GM18508 (cell line): ENCODE data around the gene IQGAP2.
"Not testable (repeated sequence)": the region's sequence is repeated elsewhere in the genome, so short reads cannot be mapped to it uniquely, and the experiment has no call there.

ENCODE experiments used
- ATAC-seq: cut with Tn5 transposase; IDR thresholded peaks from one replicate; pipeline ENCODE4 v1.9.1; 2021; ENCODE audit warnings: moderate number of reproducible peaks; ENCODE audit not compliant: insufficient read depth, unreplicated experiment

IQGAP2 gene

DNA sequence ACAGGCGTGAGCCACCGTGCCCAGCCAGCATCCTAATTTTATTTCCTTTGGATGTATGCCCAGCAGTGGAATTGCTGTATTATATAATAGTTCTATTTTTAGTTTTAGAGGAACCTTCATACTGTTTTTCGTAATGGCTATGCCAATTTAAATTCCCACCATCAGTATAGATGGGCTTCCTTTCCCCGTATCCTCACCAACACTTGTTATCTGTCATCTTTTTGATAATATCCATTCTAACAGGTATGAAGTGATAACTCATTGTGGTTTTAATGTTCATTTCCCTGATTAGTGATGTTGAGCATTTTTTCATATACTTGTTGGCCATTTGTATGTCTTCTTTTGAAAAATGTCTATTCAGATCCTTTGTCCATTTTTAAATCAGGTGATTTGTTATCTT lies 325.9 kb downstream of the IQGAP2 start:
- ATAC-seq, result no peak

- no peak for ATAC-seq
Observed at GRCh38 chr5:76729373-76730290, 326.5 kb downstream of the IQGAP2 start.

DNA sequence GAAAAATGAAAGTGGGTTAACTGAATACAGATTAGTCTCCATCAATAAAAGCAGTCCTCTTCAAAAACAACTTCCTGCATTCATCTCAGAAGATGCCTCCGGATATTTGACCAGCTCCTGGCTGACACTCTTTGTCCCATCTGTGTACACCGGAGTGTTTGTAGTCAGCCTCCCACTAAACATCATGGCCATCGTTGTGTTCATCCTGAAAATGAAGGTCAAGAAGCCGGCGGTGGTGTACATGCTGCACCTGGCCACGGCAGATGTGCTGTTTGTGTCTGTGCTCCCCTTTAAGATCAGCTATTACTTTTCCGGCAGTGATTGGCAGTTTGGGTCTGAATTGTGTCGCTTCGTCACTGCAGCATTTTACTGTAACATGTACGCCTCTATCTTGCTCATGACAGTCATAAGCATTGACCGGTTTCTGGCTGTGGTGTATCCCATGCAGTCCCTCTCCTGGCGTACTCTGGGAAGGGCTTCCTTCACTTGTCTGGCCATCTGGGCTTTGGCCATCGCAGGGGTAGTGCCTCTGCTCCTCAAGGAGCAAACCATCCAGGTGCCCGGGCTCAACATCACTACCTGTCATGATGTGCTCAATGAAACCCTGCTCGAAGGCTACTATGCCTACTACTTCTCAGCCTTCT lies 329.4 kb downstream of the IQGAP2 start:
- ATAC-seq, result no peak

DNA sequence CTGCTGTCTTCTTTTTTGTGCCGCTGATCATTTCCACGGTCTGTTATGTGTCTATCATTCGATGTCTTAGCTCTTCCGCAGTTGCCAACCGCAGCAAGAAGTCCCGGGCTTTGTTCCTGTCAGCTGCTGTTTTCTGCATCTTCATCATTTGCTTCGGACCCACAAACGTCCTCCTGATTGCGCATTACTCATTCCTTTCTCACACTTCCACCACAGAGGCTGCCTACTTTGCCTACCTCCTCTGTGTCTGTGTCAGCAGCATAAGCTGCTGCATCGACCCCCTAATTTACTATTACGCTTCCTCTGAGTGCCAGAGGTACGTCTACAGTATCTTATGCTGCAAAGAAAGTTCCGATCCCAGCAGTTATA lies 329.9 kb downstream of the IQGAP2 start:
- no peak for ATAC-seq

- no peak for ATAC-seq
Observed at GRCh38 chr5:76735762-76736545, 332.9 kb downstream of the IQGAP2 start.

- ATAC-seq, result no peak
Observed at GRCh38 chr5:76736679-76737556, 333.8 kb downstream of the IQGAP2 start.

DNA sequence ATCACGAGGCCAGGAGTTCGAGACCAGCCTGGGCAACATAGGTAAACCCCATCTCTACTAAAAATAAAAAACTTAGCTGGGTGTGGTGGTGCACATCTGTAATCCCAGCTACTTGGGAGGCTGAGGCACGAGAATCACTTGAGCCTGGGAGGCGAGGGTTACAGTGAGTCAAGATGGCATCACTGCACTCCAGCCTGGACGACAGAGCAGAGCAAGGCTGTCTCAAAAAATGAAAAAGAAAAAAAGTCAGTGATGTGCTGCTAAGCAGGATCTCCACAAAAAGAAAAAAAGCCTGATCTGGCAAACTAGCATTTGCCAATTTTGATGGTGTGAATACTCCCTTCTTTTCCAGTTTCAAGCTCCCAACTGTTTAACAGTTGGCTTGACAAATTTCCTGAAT lies 334.8 kb downstream of the IQGAP2 start:
- ATAC-seq, result no peak

DNA sequence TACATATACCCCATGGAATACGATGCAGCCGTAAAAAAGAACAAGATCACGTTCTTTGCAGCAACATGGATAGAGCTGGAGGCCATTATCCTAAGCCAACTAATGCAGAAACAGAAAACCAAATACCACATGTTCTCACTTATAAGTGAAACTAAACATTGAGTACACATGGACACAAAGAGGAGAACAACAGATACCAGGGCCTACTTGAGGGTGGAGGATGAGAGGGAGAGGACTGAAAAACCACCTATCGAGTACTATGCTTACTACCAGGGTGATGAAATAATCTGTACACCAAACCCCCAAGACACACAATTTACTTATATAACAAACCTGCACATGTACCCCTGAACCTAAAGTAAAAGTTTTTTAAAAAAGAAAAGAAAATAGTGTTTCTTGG lies 338.4 kb downstream of the IQGAP2 start:
- ATAC-seq, result not testable (repeated sequence)

- ATAC-seq, result no peak
Observed at GRCh38 chr5:76742583-76742982, 339.5 kb downstream of the IQGAP2 start.

- no peak for ATAC-seq
Observed at GRCh38 chr5:76744632-76745031, 341.5 kb downstream of the IQGAP2 start.

- no peak for ATAC-seq
Observed at GRCh38 chr5:76745670-76746069, 342.6 kb downstream of the IQGAP2 start.

DNA sequence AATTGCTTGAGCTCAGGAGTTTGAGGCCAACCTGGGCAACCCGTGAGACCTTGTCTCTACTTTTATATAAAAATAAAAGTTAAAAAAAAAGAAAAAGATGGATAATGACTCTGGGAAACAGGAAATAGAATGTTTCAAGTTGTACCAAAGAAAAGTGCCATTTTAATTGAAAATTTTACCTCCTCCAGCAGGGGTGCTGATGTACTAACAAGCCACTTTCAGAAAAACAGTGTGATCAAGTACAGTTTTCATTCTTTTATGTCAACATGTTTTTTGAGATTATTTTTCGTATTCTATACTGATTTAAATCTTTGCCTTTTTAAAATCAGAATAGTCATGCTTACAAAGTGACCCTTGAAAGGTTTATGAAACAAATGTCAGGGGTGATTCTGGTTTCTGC lies 343.6 kb downstream of the IQGAP2 start:
- no peak for ATAC-seq

- no peak for ATAC-seq
Observed at GRCh38 chr5:76747706-76748105, 344.6 kb downstream of the IQGAP2 start.

GRCh38 chr5:76751291-76751690 lies 348.2 kb downstream of the IQGAP2 start:
- no peak for ATAC-seq

DNA sequence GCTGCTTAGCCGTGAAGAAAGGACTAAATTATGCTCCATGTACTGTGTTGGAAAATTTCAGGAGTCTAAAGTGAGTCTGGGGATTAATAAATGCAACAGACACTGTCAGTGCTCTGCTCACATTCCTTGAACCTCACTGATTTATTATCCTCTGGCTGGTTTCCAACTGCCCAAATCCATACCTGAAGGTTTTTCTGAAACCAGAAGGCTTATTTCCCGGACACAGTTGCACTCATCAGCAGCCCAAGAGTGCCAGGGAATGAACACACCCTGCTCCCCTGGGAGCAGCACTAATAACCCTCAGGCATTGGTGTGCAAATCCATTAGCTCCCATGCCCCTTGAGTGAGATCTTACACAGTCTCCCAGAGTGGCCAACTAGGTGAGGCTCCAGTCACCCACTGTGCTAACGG lies 351.6 kb downstream of the IQGAP2 start:
- ATAC-seq, result no peak

GRCh38 chr5:76755779-76756637 lies 352.9 kb downstream of the IQGAP2 start:
- ATAC-seq, result no peak

DNA sequence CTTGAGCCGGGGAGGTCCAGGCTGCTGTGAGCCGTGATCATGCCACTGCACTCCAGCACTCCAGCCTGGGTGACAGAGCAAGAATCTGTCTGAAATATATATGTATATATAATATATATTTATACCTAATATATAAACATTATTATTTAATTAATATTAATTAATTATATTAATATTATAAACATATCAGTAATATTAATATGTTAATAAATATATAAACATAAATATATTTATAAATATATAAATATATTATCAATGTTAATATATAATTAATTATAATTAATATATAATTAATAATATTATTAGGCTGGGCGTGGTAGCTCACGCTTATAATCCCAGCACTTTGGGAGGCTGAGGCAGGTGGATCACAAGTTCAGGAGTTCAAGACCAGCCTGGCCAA lies 354.0 kb downstream of the IQGAP2 start:
- no peak for ATAC-seq
